C4-2B (cell line): Measurements from ENCODE around the gene NECTIN1.

Source experiments
- CTCF ChIP-seq: fragments of 450-650 bp; conservative IDR thresholded peaks from 2 replicates; pipeline ENCODE4 v1.5.1; 2017; ENCODE audit warnings: mild to moderate bottlenecking
- ZFX ChIP-seq: fragments of 450-650 bp; IDR thresholded peaks from 2 replicates; pipeline ENCODE4 v1.6.1; 2017

- no peak for TF ChIP-seq CTCF
- TF ChIP-seq ZFX = no peak
These were observed 134.3 kb downstream of the NECTIN1 start for GRCh38 chr11:119594639-119595249.
